GM11168 (cell line): ENCODE results near the gene ZNF22.

ENCODE experiments used
- in situ Hi-C: fragments of 300-500 bp; cut with MboI; formaldehyde crosslinking; loops from one replicate; pipeline ENCODE4 v1.12.0; 2022; ENCODE audit warnings: low sequenced_read_pairs; ENCODE audit not compliant: unreplicated experiment

ZNF22 gene

GRCh38 chr10:44975431-44976331 lies 25.0 kb upstream of the ZNF22 start:
- in situ Hi-C loops: loop anchor here (5.0 kb wide), 1 partner anchor 43 kb away; no protein-coding TSS in a partner anchor

- in situ Hi-C loops: loop anchor here (5.0 kb wide), 1 partner anchor 44 kb away; no protein-coding TSS in a partner anchor
These were observed 24.1 kb upstream of the ZNF22 start for GRCh38 chr10:44976352-44977198.

GRCh38 chr10:44977287-44978212 lies 23.2 kb upstream of the ZNF22 start:
- in situ Hi-C loops: loop anchor here (5.0 kb wide), 1 partner anchor 45 kb away; no protein-coding TSS in a partner anchor

GRCh38 chr10:44978213-44978569 lies 22.5 kb upstream of the ZNF22 start:
- in situ Hi-C loops: loop anchor here (5.0 kb wide), 1 partner anchor 46 kb away; no protein-coding TSS in a partner anchor

GRCh38 chr10:44978570-44979280 lies 22.0 kb upstream of the ZNF22 start, which contains the start of gene DEPP1:
Gene DEPP1 (minus strand): TSS chr10:44978809. CDS start chr10:44978030, 779 bp downstream.
- in situ Hi-C loops: loop anchor here (5.0 kb wide), 1 partner anchor 46 kb away; no protein-coding TSS in a partner anchor

- in situ Hi-C loops: loop anchor here (5.0 kb wide), 1 partner anchor 47 kb away; no protein-coding TSS in a partner anchor
These were observed 21.2 kb upstream of the ZNF22 start for GRCh38 chr10:44979281-44980191.

- in situ Hi-C loops: no loop called here
These were observed 20.2 kb upstream of the ZNF22 start for GRCh38 chr10:44980309-44981171.

GRCh38 chr10:44981172-44982113 lies 19.3 kb upstream of the ZNF22 start:
- in situ Hi-C loops: no loop called here

- in situ Hi-C loops: no loop called here
These were observed 18.6 kb upstream of the ZNF22 start for GRCh38 chr10:44982114-44982460.

GRCh38 chr10:44982496-44982895 lies 18.2 kb upstream of the ZNF22 start:
- in situ Hi-C loops: no loop called here

- in situ Hi-C loops: no loop called here
These were observed 17.4 kb upstream of the ZNF22 start for GRCh38 chr10:44983066-44983894.

- in situ Hi-C loops: no loop called here
These were observed 16.8 kb upstream of the ZNF22 start for GRCh38 chr10:44983895-44984278.

- in situ Hi-C loops: no loop called here
These were observed 16.0 kb upstream of the ZNF22 start for GRCh38 chr10:44984671-44985101.

- in situ Hi-C loops: no loop called here
These were observed 15.5 kb upstream of the ZNF22 start for GRCh38 chr10:44985175-44985681.

GRCh38 chr10:44986179-44986578 lies 14.5 kb upstream of the ZNF22 start:
- in situ Hi-C loops: no loop called here
